GM18951 (cell line): ENCODE measurements around the gene RAPGEF1.

Source experiments
- POLR2A ChIP-seq: IDR thresholded peaks from 4 replicates; pipeline ENCODE4 v1.6.1; 2011; ENCODE audit warnings: mild to moderate bottlenecking; ENCODE audit not compliant: insufficient read length, insufficient read depth; ENCODE audit errors: extremely low read depth
- in situ Hi-C: fragments of 300-500 bp; cut with MboI; formaldehyde crosslinking; loops from one replicate; pipeline ENCODE4 v1.12.0; 2022; ENCODE audit warnings: low sequenced_read_pairs, mixed read lengths, inconsistent platforms; ENCODE audit not compliant: unreplicated experiment

The RAPGEF1 gene

GRCh38 chr9:131578021-131578420 is 161.9 kb downstream of the RAPGEF1 start:
- in situ Hi-C loops: no loop called here
- TF ChIP-seq POLR2A: no peak

- in situ Hi-C loops: no loop called here
These were observed 162.6 kb downstream of the RAPGEF1 start for GRCh38 chr9:131577005-131578000.

GRCh38 chr9:131575946-131576853 is 163.7 kb downstream of the RAPGEF1 start:
- in situ Hi-C loops: no loop called here
- no peak for TF ChIP-seq POLR2A

More at GRCh38 chr9:131577005-131578000, 162.6 kb downstream of the RAPGEF1 start:
- no peak for TF ChIP-seq POLR2A

- TF ChIP-seq POLR2A: no peak
- in situ Hi-C loops: no loop called here
These were observed 164.9 kb downstream of the RAPGEF1 start for GRCh38 chr9:131574730-131575640.

- no peak for TF ChIP-seq POLR2A
- in situ Hi-C loops: no loop called here
These were observed 172.0 kb downstream of the RAPGEF1 start for GRCh38 chr9:131567910-131568309.

GRCh38 chr9:131566158-131566557 is 173.7 kb downstream of the RAPGEF1 start:
- no peak for TF ChIP-seq POLR2A
- in situ Hi-C loops: no loop called here

GRCh38 chr9:131565369-131565768 is 174.5 kb downstream of the RAPGEF1 start:
- in situ Hi-C loops: no loop called here
- no peak for TF ChIP-seq POLR2A

GRCh38 chr9:131562032-131562959 is 177.6 kb downstream of the RAPGEF1 start:
- no peak for TF ChIP-seq POLR2A
- in situ Hi-C loops: no loop called here

- no peak for TF ChIP-seq POLR2A
- in situ Hi-C loops: no loop called here
These were observed 180.4 kb downstream of the RAPGEF1 start for GRCh38 chr9:131559421-131560000.

GRCh38 chr9:131557855-131558548 is 181.9 kb downstream of the RAPGEF1 start:
- in situ Hi-C loops: no loop called here

More at GRCh38 chr9:131557855-131558548, 181.9 kb downstream of the RAPGEF1 start:
- no peak for TF ChIP-seq POLR2A
